ENCODE measurements around the gene SLAIN1. TPM values are rescaled to one million over a fixed set of nuclear protein-coding genes. Genes with fewer than 3 reads are reported as not detected.
"Not testable (repeated sequence)": the region's sequence is repeated elsewhere in the genome, so short reads cannot be mapped to it uniquely, and the experiment has no call there.

SLAIN1 gene
- total and polyA plus RNA-seq, 2 donors (not counting 3 experiments of a cell fraction or from before 2014, with no cell fraction given) = 4.1 to 4.3 TPM

DNA sequence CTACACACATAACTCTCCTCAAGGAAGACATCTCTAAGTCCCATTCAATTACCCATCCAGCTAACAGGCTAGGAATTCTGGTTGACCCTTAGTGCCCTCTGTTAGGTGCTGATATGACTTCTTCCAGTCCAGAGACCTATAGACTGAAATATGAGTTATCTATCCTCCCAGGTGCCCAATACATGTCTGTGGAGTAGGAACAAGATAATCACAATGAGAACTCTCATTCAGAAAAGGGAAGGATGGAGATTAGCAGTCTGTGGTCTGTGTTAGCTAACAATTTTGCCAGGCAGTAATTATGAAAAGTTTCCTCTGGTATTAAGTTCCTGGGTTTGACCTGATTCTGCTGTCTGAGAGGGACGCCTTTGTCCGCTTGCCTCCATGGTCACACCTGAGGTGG, 44.2 kb upstream of the SLAIN1 start:
- H3K4me1 ChIP-seq (ENCODE audit: control insufficient read depth, extremely low read depth, insufficient read depth, low read length) = no peaks in the 10 kb centered on the region

DNA sequence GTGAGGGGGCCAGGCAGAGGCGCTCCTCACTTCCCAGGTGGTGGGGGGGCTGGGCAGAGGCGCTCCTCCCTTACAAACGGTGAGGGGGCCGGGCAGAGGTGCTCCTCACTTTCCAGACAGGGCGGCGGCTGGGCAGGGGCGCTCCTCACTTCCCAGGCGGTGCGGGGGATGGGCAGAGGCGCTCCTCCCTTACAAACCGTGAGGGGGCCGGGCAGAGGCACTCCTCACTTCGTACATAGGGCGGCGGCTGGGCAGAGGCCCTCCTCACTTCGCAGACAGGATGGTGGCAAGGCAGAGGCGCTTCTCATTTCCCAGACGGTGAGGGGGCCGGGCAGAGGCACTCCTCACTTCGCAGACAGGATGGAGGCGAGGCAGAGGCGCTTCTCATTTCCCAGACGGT, 37.5 kb upstream of the SLAIN1 start:
- H4K20me1 ChIP-seq (replicated peaks; ENCODE audit: control insufficient read depth, extremely low read depth, insufficient read depth, low read length); H3K4me1 ChIP-seq (ENCODE audit: control insufficient read depth, extremely low read depth, insufficient read depth, low read length); H2AFZ ChIP-seq (ENCODE audit: low read depth, low read length); POLR2A ChIA-PET; H3K4me2 ChIP-seq (ENCODE audit: insufficient read depth, low read length); dilution Hi-C loops (cut with MboI; ENCODE audit: extremely low pct_ligation_motif_present, low sequenced_read_pairs); intact Hi-C loops (cut with micrococcal nuclease); BruUV-seq (replicated peaks); H3K9me3 ChIP-seq (replicated peaks; ENCODE audit: control insufficient read depth, insufficient read depth, low read length); DNase-seq (ENCODE audit: low read depth, low spot score); H3K9ac ChIP-seq (replicated peaks; ENCODE audit: extremely low read depth, insufficient read depth, low read length); H3K36me3 ChIP-seq (ENCODE audit: control insufficient read depth in 2 of 2, extremely low read depth in 1 of 2, insufficient read depth in 2 of 2, low read length in 2 of 2); H3K27me3 ChIP-seq (ENCODE audit: control insufficient read depth in 2 of 2, insufficient read depth in 2 of 2, low read length in 2 of 2); FAIRE-seq; CTCF ChIA-PET; H3K9me1 ChIP-seq (replicated peaks; ENCODE audit: control insufficient read depth, extremely low read depth, insufficient read depth, low read length); H3K4me3 ChIP-seq (replicated peaks in 1 of 3; ENCODE audit: insufficient read depth in 1 of 3, low read depth in 1 of 3, low read length in 3 of 3); H3K79me2 ChIP-seq (ENCODE audit: control insufficient read depth, insufficient read depth, low read length); H3K27ac ChIP-seq (ENCODE audit: insufficient read depth, low read depth, low read length): not testable (repeated sequence)

More for the DNA sequence above, 44.2 kb upstream of the SLAIN1 start:
- dilution Hi-C loops (cut with MboI; ENCODE audit: extremely low pct_ligation_motif_present, low sequenced_read_pairs) = no loop called here
- H3K27ac ChIP-seq (ENCODE audit: insufficient read depth, low read depth, low read length) = no peak overlapping the region
- no peaks in the 10 kb centered on the region for H3K79me2 ChIP-seq (ENCODE audit: control insufficient read depth, insufficient read depth, low read length)
- H3K4me3 ChIP-seq (replicated peaks in 1 of 3; ENCODE audit: insufficient read depth in 1 of 3, low read depth in 1 of 3, low read length in 3 of 3) = no peak overlapping the region
- CTCF ChIA-PET = no interaction called here
- no peak overlapping the region for H3K9ac ChIP-seq (replicated peaks; ENCODE audit: extremely low read depth, insufficient read depth, low read length)
- POLR2A ChIA-PET = no interaction called here
- no peak for FAIRE-seq
- H3K4me2 ChIP-seq (ENCODE audit: insufficient read depth, low read length) = no peak overlapping the region
- H3K9me3 ChIP-seq (replicated peaks; ENCODE audit: control insufficient read depth, insufficient read depth, low read length) = no peaks in the 10 kb centered on the region
- no TSS peak for BruUV-seq (replicated peaks)
- H4K20me1 ChIP-seq (replicated peaks; ENCODE audit: control insufficient read depth, extremely low read depth, insufficient read depth, low read length) = no peaks in the 10 kb centered on the region
- no peaks in the 10 kb centered on the region for H3K36me3 ChIP-seq (ENCODE audit: control insufficient read depth in 2 of 2, extremely low read depth in 1 of 2, insufficient read depth in 2 of 2, low read length in 2 of 2)
- intact Hi-C loops (cut with micrococcal nuclease) = no loop called here
- TF ChIP-seq POLR2AphosphoS5 (IDR thresholded peaks at IDR 0.05; ENCODE audit: insufficient read depth, low read depth, low read length) (no peak), POLR2A (IDR thresholded peaks at IDR 0.05; ENCODE audit: low read depth, low read length) (no peak), EZH2 (IDR thresholded peaks at IDR 0.05; ENCODE audit: borderline replicate concordance, low read depth, low read length, severe bottlenecking) (no peak), FOS (IDR thresholded peaks at IDR 0.05; ENCODE audit: borderline replicate concordance, insufficient read depth, low read length) (no peak), GATA2 (IDR thresholded peaks at IDR 0.05; ENCODE audit: insufficient read depth, insufficient read length, low read depth, low read length) (no peak), MYC (IDR thresholded peaks at IDR 0.05; ENCODE audit: low read depth, low read length) (no peak), JUN (IDR thresholded peaks at IDR 0.05; ENCODE audit: borderline replicate concordance, insufficient read depth, insufficient read length, low read depth) (no peak)
- TF ChIP-seq, protein P1, sequence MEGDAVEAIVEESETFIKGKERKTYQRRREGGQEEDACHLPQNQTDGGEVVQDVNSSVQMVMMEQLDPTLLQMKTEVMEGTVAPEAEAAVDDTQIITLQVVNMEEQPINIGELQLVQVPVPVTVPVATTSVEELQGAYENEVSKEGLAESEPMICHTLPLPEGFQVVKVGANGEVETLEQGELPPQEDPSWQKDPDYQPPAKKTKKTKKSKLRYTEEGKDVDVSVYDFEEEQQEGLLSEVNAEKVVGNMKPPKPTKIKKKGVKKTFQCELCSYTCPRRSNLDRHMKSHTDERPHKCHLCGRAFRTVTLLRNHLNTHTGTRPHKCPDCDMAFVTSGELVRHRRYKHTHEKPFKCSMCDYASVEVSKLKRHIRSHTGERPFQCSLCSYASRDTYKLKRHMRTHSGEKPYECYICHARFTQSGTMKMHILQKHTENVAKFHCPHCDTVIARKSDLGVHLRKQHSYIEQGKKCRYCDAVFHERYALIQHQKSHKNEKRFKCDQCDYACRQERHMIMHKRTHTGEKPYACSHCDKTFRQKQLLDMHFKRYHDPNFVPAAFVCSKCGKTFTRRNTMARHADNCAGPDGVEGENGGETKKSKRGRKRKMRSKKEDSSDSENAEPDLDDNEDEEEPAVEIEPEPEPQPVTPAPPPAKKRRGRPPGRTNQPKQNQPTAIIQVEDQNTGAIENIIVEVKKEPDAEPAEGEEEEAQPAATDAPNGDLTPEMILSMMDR (IDR thresholded peaks at IDR 0.05; ENCODE audit: extremely low read depth in 1 of 2, insufficient read depth in 1 of 2, low read depth in 1 of 2, low read length in 2 of 2) = no peak
- TF ChIP-seq, protein P2, sequence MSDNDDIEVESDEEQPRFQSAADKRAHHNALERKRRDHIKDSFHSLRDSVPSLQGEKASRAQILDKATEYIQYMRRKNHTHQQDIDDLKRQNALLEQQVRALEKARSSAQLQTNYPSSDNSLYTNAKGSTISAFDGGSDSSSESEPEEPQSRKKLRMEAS (IDR thresholded peaks at IDR 0.05; ENCODE audit: insufficient read depth, insufficient read length) = no peak
- no peak for DNase-seq (ENCODE audit: low read depth, low spot score)
- H3K9me1 ChIP-seq (replicated peaks; ENCODE audit: control insufficient read depth, extremely low read depth, insufficient read depth, low read length) = no peaks in the 10 kb centered on the region
- no peak overlapping the region for H2AFZ ChIP-seq (ENCODE audit: low read depth, low read length)
- no peaks in the 10 kb centered on the region for H3K27me3 ChIP-seq (ENCODE audit: control insufficient read depth in 2 of 2, insufficient read depth in 2 of 2, low read length in 2 of 2)
